HG02938 (cell line): ENCODE results near the gene CFAP57.

Source experiments
- ATAC-seq: cut with Tn5 transposase; IDR thresholded peaks from one replicate; pipeline ENCODE4 v1.9.1; 2021; ENCODE audit warnings: mild to moderate bottlenecking, moderate library complexity; ENCODE audit not compliant: unreplicated experiment

The CFAP57 gene

GRCh38 chr1:43274804-43275180 is 102.7 kb downstream of the CFAP57 start:
- ATAC-seq, result no peak

- no peak for ATAC-seq
Observed at GRCh38 chr1:43275826-43276620, 103.9 kb downstream of the CFAP57 start.

DNA sequence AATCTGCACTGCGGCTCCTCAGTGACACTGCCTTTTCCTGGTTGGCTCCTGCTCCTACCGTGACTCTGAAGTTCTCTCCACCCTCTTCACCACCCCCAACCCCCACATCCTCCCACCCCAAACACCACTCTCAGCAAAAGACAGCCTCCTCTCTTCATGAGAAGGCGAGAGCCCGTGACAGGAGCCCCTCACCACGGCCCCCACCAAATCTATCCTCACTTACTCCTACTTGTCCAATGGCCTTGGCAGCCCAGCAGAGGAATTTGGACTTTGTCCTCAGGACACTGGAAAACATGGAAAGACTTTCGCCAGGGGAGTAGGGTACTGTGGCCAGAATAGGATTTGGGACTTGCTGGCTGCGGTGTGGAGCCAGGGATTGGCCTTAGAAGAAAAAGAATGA is 104.5 kb downstream of the CFAP57 start:
- no peak for ATAC-seq

DNA sequence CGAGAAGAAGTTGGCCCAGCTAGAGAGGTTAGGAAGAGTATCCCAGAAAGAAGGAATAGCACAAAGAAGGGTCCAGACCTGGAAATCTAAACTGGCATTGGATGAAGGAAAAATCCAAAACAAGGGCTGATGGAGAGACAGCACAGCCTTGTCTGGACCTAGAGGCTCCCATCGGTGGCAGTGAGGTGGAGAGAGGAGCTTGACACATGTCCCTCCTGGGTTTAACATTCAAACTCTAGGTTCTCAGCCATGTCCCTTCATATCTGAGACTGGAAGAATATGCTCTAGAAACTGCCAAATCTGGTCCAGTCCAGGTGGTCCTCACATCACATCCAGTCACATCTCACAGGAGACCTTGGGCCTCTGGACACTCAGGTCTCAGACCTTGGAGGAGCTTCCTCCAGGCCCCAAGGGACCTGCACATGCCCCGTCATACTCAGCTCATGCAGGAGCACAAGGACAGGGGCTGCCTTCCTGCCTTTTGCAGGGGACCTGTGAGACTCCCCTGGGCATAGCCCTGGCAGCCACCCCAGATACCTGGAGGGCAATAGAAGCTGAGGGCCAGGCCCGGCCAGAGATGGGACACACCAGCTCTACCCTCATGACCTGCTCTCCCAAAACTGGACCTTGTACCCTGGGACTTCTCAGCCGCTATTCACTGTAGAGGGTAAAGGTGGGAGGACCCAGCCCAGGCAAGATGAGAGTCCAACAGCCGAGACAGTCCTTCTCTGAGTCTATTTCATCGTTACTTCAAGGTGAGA is 105.2 kb downstream of the CFAP57 start:
- no peak for ATAC-seq

GRCh38 chr1:43279161-43279560 is 107.0 kb downstream of the CFAP57 start:
- no peak for ATAC-seq

DNA sequence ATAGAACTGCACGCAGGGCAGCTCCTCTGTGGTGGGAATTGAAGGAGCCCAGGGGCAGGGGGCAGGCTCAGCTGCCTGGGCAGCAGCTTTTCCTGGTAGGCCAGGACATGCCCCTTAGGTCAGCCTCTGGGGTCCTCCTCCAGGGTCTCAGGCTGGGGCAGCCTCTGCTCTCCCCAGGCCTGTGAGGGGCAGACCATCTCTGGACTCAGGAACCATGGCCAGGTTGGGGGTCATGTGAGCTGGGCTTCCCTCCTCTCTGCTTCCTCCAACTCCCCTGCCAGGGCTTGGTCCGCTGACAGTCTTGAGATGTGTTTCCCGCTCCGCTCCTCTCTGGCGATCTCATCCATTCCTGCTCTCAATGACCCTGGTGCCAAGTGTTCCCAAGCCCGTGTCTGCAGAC is 107.5 kb downstream of the CFAP57 start:
- no peak for ATAC-seq

DNA sequence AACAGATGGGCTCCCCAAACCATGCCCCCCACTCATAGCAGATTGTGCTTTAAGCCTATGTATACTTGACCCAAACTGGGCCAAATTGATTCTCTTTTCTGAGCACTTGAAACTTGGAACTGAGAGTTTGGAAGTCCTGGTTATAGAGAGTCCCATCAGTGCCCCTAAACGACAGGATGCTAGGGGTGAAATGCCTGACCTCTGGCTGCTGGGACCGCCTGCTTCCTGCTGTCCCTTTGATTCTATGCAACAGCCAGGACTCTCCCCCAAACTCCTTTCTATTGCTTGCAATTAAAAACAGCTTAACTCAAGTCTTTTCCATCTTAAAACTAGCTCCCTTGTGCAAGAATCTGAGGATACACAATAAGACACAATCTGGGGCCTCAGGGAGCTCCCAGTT is 108.6 kb downstream of the CFAP57 start:
- ATAC-seq, result no peak

GRCh38 chr1:43282220-43283195 is 110.4 kb downstream of the CFAP57 start:
- ATAC-seq, result no peak

- ATAC-seq, result no peak
Observed at GRCh38 chr1:43284065-43284464, 111.9 kb downstream of the CFAP57 start.

DNA sequence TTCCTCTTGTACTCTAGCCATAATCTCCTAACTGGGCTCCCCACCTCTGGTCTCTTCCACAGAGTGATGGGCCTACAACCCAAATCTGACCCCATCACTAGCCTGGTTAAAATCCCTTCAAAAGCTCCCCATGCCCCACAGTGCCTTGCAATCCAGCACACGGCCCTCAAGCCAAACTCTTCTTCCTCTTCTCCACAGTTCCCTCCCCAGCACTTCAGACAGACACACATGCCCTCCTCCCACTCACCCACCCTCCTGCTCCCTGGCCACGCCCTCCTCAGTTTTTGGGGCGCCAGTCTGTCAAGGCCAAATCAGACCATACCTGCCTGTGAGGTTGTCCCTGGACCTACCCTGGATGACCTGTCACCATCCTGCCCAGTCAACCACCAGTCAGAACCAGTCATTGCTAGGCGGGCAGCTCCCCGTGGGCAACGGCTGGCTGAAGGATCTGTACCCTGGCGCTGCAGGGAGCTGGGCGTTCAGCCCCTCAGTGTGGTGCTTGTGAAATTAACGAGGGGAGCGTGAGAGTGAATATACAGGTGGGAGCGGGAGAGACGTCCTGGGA is 112.5 kb downstream of the CFAP57 start:
- ATAC-seq, result no peak

GRCh38 chr1:43285269-43285990 is 113.3 kb downstream of the CFAP57 start, which contains the start of gene C1orf210:
Gene C1orf210 (minus strand): TSS chr1:43285581. CDS start chr1:43283270, 2,311 bp downstream.
- no peak for ATAC-seq

DNA sequence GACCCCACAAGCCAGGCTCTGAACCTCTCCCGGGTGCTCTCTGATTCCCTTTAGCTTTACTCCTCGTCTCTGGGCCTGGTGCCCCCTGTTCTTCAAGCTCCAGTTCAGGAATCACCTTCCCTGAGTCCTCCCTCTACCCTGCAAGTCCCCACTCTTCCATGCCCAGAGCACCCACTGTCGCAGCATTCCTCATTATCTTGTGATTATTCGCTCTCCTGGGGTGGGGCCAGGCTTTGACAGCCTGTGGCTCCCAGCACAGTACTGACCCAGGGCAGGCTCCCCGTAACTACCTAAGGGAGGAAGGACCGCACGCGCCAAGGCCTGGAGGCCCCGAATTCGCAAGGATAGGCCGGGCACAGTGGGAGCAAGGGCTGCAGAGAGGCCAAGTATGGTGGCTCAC is 114.0 kb downstream of the CFAP57 start:
- no peak for ATAC-seq

GRCh38 chr1:43286533-43286932 is 114.4 kb downstream of the CFAP57 start:
- no peak for ATAC-seq

DNA sequence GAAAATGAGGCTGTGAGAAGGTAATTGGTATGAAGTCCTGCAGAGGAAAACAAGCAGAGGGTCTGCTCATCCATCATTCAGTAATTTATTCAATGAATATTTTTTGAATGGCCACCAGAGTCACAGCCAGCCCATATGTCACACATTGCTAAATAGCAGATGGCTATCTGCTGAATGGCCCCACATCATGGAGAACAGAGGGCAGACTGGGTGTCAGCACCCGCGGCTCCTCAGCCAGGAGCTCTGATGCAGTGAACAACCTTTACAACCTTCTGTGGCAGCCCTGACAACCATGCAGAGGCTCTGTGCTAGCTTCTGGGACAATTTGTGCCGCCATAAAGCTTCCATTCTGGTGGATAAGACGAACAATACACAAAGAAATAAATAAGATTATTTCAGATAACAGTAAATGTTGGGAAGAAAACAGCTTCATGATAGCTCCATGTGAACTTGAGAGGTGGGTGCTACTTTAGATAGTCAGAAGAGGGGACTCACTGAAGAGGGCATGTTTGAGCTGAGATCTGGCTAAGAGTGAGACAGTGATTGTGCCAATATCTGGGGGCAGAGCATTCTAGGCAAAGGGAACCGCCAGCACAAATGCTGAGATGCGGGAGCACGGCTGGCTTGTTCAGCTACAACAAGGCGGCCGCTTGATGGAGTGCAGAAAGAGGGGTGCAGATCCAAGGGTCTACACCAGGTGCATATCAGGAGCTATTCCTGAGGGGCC is 116.1 kb downstream of the CFAP57 start:
- no peak for ATAC-seq

DNA sequence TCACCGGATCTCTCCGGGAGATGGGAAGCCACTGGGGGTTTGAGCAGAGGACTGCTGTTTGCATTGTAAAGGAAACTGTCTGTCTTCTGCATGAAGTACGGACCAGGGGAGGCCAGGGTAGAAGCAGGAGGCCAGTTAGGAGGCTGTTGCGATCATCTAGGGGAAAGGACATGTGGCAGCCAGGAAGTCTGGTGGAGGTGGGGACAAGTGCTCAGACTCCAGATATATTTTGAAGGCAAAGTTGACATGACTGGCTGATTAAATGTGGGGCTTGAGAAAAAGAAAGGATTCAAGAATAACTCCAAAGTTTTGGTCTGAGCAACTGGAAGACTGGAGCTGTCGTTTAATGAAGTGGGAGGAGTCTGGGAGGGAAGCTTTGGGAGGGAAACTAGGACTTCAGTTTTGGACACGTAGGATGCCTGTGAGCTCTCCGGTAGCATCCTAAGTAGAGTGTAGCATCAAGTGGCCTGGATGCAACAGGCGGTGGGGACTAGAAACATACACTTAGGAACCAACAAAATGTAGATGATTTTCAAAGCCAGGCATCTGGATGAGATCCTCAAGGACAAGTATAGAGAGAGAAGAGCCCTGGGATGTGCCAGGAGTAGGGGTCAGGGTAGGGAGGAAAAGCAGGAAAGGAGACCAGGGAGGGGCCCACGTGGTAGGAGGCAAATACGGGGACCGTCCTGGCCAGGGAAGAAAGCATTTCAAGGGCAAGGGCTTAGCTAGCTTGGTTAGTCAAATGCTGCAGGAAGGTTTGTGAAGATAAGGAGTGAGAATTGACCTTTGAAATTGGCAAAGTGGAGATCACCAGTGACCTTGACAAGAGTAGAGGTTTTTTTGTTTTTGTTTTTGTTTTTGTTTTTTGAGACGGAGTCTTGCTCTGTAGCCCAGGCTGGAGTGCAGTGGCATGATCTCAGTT is 116.9 kb downstream of the CFAP57 start:
- ATAC-seq, result no peak

- ATAC-seq, result no peak
Observed at GRCh38 chr1:43292216-43292615, 120.1 kb downstream of the CFAP57 start.

- ATAC-seq, result no peak
Observed at GRCh38 chr1:43292679-43293078, 120.5 kb downstream of the CFAP57 start.

DNA sequence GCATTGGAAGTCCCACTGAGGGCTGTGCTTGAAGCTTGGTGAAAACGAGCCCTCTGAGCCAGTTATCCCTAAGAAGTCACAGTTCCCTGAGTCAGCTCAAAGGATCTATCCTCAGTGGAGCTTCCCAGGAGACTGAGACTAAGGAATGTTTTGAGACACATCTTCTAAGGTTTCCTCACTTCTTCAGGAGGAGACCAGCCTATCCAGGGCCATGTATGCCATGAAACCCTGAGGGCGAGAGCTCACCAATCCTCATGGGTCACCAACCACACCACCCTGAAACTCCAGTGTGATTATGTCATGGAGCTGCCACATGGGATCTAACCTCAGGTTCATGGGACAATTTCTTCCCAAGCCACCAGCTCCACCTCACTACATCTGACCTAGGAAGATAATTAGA is 121.0 kb downstream of the CFAP57 start:
- ATAC-seq, result no peak
